Activated B cell treated with CpG ODN at 0.5 μM for 24 hours (primary cell): ENCODE measurements around the gene STRA8. TPM values are rescaled to one million over a fixed set of nuclear protein-coding genes. Genes with fewer than 3 reads are reported as not detected.

Source experiments
- ATAC-seq: fragments of 200-7000 bp; cut with Tn5 transposase; one replicate; pipeline ENCODE4 v1.10.0; 2021; ENCODE audit warnings: low read depth, mild to moderate bottlenecking, moderate library complexity
- CTCF ChIA-PET: fragments of 350-600 bp; sonication (Branson Sonifier 250); formaldehyde crosslinking; loops from one replicate; lab custom pipeline; 2021; ENCODE audit warnings: antibody characterized with exemption; lab: Charles Lee
- POLR2A ChIA-PET: fragments of 350-600 bp; sonication (Branson Sonifier 250); formaldehyde crosslinking; loops from one replicate; lab custom pipeline; 2021; ENCODE audit warnings: antibody characterized with exemption; lab: Charles Lee
- DNase-seq: peaks from one replicate; pipeline ENCODE4 v3.0.0; 2022
- H3K27ac Mint-ChIP-seq: one replicate; pipeline ENCODE4 v1.8.0; 2020; ENCODE audit warnings: mixed read lengths
- H3K27me3 Mint-ChIP-seq: one replicate; pipeline ENCODE4 v1.8.0; 2021; ENCODE audit warnings: mixed read lengths
- H3K36me3 Mint-ChIP-seq: one replicate; pipeline ENCODE4 v1.8.0; 2021; ENCODE audit warnings: low read depth, mixed read lengths
- H3K4me1 Mint-ChIP-seq: one replicate; pipeline ENCODE4 v1.8.0; 2021; ENCODE audit warnings: mixed read lengths
- H3K4me3 Mint-ChIP-seq: one replicate; pipeline ENCODE4 v1.8.0; 2020; ENCODE audit warnings: mild to moderate bottlenecking, mixed read lengths
- H3K9me3 Mint-ChIP-seq: one replicate; pipeline ENCODE4 v1.8.0; 2020; ENCODE audit warnings: mixed read lengths
- intact Hi-C: fragments of 100-400 bp; cut with micrococcal nuclease; formaldehyde crosslinking; loops from one replicate; pipeline ENCODE4 v1.15.1; 2024
- total RNA-seq: library from RNA; stranded (reverse); gene quantifications from 2 replicates; pipeline ENCODE4 v1.2.3, GENCODE V29; 2022
- TF ChIP-seq, protein P1 (sequence below): fragments of 200-600 bp; IDR thresholded peaks from one replicate; pipeline ENCODE4 v1.8.0; 2022; ENCODE audit warnings: antibody characterized with exemption, mild to moderate bottlenecking

STRA8 gene
- total RNA-seq, 1 donor from 2014 or later = not detected

GRCh38 chr7:135207406-135208101, 26.1 kb upstream of the STRA8 start:
- Mint-ChIP-seq H3K27me3 (no peaks in the 10 kb centered on the region), H3K9me3 (no peaks in the 10 kb centered on the region), H3K27ac (peak overlapping the region; percentile 80), H3K4me1 (peaks cover 50% of the 10 kb centered on the region), H3K4me3 (peak overlapping the region; percentile 76), H3K36me3 (peaks cover 52% of the 10 kb centered on the region)
- CTCF ChIA-PET = interaction anchor here (0.8 to 1.0 kb wide), 2 partner anchors 39 to 67 kb away, joined by 3 read pairs; no protein-coding TSS in a partner anchor
- TF ChIP-seq, protein P1, sequence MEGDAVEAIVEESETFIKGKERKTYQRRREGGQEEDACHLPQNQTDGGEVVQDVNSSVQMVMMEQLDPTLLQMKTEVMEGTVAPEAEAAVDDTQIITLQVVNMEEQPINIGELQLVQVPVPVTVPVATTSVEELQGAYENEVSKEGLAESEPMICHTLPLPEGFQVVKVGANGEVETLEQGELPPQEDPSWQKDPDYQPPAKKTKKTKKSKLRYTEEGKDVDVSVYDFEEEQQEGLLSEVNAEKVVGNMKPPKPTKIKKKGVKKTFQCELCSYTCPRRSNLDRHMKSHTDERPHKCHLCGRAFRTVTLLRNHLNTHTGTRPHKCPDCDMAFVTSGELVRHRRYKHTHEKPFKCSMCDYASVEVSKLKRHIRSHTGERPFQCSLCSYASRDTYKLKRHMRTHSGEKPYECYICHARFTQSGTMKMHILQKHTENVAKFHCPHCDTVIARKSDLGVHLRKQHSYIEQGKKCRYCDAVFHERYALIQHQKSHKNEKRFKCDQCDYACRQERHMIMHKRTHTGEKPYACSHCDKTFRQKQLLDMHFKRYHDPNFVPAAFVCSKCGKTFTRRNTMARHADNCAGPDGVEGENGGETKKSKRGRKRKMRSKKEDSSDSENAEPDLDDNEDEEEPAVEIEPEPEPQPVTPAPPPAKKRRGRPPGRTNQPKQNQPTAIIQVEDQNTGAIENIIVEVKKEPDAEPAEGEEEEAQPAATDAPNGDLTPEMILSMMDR = no peak
- POLR2A ChIA-PET = interaction anchor here (0.6 to 6.2 kb wide), 4 partner anchors 20 to 418 kb away, joined by 3 to 62 read pairs (median 6); partner anchors contain the start of gene CYREN
- intact Hi-C loops = loop anchor here (1.0 kb wide), 2 partner anchors 20 to 37 kb away; partner anchors contain the start of gene CYREN
- no peak for ATAC-seq
- no peak for DNase-seq

DNA sequence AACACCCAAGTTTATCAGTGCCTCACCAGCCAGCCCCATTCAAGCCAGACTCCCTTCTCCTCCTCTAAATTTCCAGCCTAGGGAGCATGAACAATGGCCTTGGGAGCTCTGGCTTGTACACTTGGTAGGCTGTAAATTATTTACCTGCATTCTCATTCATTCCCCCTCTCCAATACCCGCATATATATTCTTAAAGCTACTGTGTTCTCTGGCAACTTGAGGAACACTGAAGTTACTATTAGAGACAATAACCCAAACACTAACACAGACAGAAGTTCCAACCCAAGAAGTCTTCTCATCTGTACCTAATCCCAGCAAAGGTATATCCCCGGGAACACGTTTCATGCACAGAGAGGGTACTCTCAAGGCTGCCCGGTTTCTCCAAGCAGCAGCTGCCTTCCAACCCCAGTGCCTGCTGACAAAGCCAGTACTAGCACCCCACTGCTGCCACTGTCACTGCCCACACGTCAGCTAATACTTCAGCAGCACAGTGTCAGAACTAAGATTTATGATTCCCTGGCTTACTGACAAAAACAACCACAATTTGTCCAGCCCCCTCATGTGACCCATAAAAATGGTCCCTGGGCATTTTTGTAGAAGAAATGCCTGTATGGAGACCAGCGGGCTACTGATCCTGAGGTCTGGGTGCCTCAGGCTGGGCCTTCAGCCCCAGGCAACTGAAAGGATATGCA, 25.4 kb upstream of the STRA8 start:
- TF ChIP-seq, protein P1 = no peak
- H3K27me3 Mint-ChIP-seq = no peaks in the 10 kb centered on the region
- ChIA-PET CTCF (interaction anchor here (1.0 kb wide), 1 partner anchor 66 kb away, joined by 3 read pairs; no protein-coding TSS in a partner anchor), POLR2A (interaction anchor here (0.6 to 6.2 kb wide), 4 partner anchors 21 to 419 kb away, joined by 6 to 62 read pairs (median 26); partner anchors contain the start of gene CYREN)
- DNase-seq = no peak
- peaks cover 50% of the 10 kb centered on the region for H3K4me1 Mint-ChIP-seq
- intact Hi-C loops = no loop called here
- peak overlapping the region; percentile 25 for H3K4me3 Mint-ChIP-seq
- H3K9me3 Mint-ChIP-seq = no peaks in the 10 kb centered on the region
- ATAC-seq = no peak
- H3K36me3 Mint-ChIP-seq = peaks cover 45% of the 10 kb centered on the region
- H3K27ac Mint-ChIP-seq = peak overlapping the region; percentile 43

GRCh38 chr7:135209225-135209834, 24.3 kb upstream of the STRA8 start:
- peak overlapping the region; percentile 48 for H3K4me3 Mint-ChIP-seq
- H3K36me3 Mint-ChIP-seq = peaks cover 35% of the 10 kb centered on the region
- TF ChIP-seq, protein P1 = no peak
- no peak overlapping the region for H3K27ac Mint-ChIP-seq
- DNase-seq (no peak), ATAC-seq (no peak)
- intact Hi-C loops = no loop called here
- POLR2A ChIA-PET = interaction anchor here (2.2 to 6.2 kb wide), 3 partner anchors 22 to 45 kb away, joined by 5 to 62 read pairs (median 46); partner anchors contain the start of gene CYREN
- peaks cover 50% of the 10 kb centered on the region for H3K4me1 Mint-ChIP-seq
- CTCF ChIA-PET = interaction anchor here (1.1 to 2.0 kb wide), 2 partner anchors 34 to 65 kb away, joined by 3 to 5 read pairs; no protein-coding TSS in a partner anchor
- no peaks in the 10 kb centered on the region for H3K27me3 Mint-ChIP-seq
- no peaks in the 10 kb centered on the region for H3K9me3 Mint-ChIP-seq

DNA sequence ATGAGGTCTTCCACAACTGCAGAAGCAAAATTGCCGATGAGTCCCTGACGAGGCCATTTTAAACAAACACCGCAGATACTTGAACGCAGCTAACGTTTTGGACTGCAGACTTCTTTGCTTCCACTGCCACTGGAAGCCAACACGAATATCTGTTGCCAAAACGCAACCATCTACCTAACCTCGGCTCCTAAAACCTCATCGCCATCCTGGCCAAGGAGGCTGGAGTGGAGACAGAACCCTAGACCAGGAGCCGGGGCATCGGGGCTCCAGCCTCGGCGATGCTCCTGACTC, 22.8 kb upstream of the STRA8 start:
- peak overlapping the region; percentile 97 for H3K4me3 Mint-ChIP-seq
- ChIA-PET POLR2A (interaction anchor here (0.8 to 6.2 kb wide), 10 partner anchors 13 to 224 kb away, joined by 4 to 62 read pairs (median 5); partner anchors contain the start of genes AGBL3, CYREN and TMEM140), CTCF (interaction anchor here (0.8 to 1.3 kb wide), 3 partner anchors 24 to 60 kb away, joined by 3 read pairs; no protein-coding TSS in a partner anchor)
- H3K9me3 Mint-ChIP-seq = no peaks in the 10 kb centered on the region
- H3K27me3 Mint-ChIP-seq = no peaks in the 10 kb centered on the region
- DNase-seq = no peak
- ATAC-seq = no peak
- H3K27ac Mint-ChIP-seq = peak overlapping the region; percentile 97
- TF ChIP-seq, protein P1 = no peak
- intact Hi-C loops = loop anchor here (1.0 to 5.0 kb wide), 13 partner anchors 23 to 1958 kb away; partner anchors contain the start of genes AGBL3, AKR1B1, BPGM and CNOT4
- H3K4me1 Mint-ChIP-seq = peaks cover 46% of the 10 kb centered on the region
- peaks cover 22% of the 10 kb centered on the region for H3K36me3 Mint-ChIP-seq
